A549 (cell line): ENCODE results near the gene PHF21A. TPM values are rescaled to one million over a fixed set of nuclear protein-coding genes. Genes with fewer than 3 reads are reported as not detected.

Experiments
- ATAC-seq, 2 experiments: fragments of 200-7000 bp in 1 of 2; fragments of >200 bp in 1 of 2; cut with Nextera tagmentation in 1 of 2; cut with Tn5 transposase in 1 of 2; 3 replicates each; pipeline versions ENCODE4 v1.8.0 to v1.9.1; 2018 to 2020; ENCODE audit warnings: mild to moderate bottlenecking in 1 of 2, moderate library complexity in 1 of 2
- CTCF ChIA-PET: fragments of 300-600 bp; sonication (Branson Sonifier 250); formaldehyde crosslinking; extraction: SDS; loops from one replicate; lab custom pipeline; 2021; ENCODE audit warnings: antibody characterized with exemption, inconsistent platforms; lab: Yijun Ruan, JAX
- POLR2A ChIA-PET: fragments of 350-600 bp; formaldehyde crosslinking; extraction: SDS; loops from one replicate; lab custom pipeline; 2021; ENCODE audit warnings: antibody characterized with exemption, inconsistent platforms; lab: Yijun Ruan, JAX
- DNase-seq, 2 experiments: peaks; one replicate each; pipeline versions ENCODE4 v3.0.0 to v3.0.0-alpha.2; 2011 to 2016; ENCODE audit warnings: low read depth in 1 of 2, low spot score in 1 of 2
- FAIRE-seq: peaks from 2 replicates; lab custom pipeline; 2011; peaks lifted over from hg19 to GRCh38; lab: Jason Lieb, UNC
- H3K27ac ChIP-seq, 2 experiments: fragments of >200 bp; sonication (Bioruptor Twin); formaldehyde crosslinking; 3 replicates each; pipeline ENCODE4 v1.5.1; 2016 to 2017
- H3K4me1 ChIP-seq: fragments of >200 bp; sonication (Bioruptor Twin); formaldehyde crosslinking; 3 replicates; pipeline ENCODE4 v1.6.1; 2016
- H3K4me2 ChIP-seq: fragments of >200 bp; sonication (Bioruptor Twin); formaldehyde crosslinking; 3 replicates; pipeline ENCODE4 v1.6.1; 2016
- H3K4me3 ChIP-seq: fragments of >200 bp; sonication (Bioruptor Twin); formaldehyde crosslinking; 3 replicates; pipeline ENCODE4 v1.5.1; 2016
- H3K9me3 ChIP-seq: fragments of >200 bp; sonication (Bioruptor Twin); formaldehyde crosslinking; 3 replicates; pipeline ENCODE4 v1.6.1; 2016
- BCL3 ChIP-seq: fragments of >200 bp; sonication (Bioruptor Twin); formaldehyde crosslinking; IDR thresholded peaks from 3 replicates; pipeline ENCODE4 v1.6.1; 2016
- BHLHE40 ChIP-seq: IDR thresholded peaks from 2 replicates; pipeline ENCODE4 v1.6.1; 2012; ENCODE audit warnings: low read depth, low read length, inconsistent platforms
- CEBPB ChIP-seq, 2 experiments: fragments of >200 bp in 1 of 2; sonication (Bioruptor Twin) in 1 of 2; formaldehyde crosslinking in 1 of 2; IDR thresholded peaks; 2 replicates each; pipeline ENCODE4 v1.6.1; 2012 to 2016
- CHD2 ChIP-seq: fragments of 150-350 bp; IDR thresholded peaks from 2 replicates; pipeline ENCODE4 v1.6.1; 2014; ENCODE audit warnings: low read length; ENCODE audit not compliant: partially characterized antibody
- CHD4 ChIP-seq: fragments of 200-600 bp; sonication (generic); IDR thresholded peaks from 2 replicates; pipeline ENCODE4 v1.6.1; 2016; ENCODE audit warnings: antibody characterized with exemption, mild to moderate bottlenecking, borderline replicate concordance
- EHF ChIP-seq: fragments of 250-450 bp; sonication (Bioruptor Pico); IDR thresholded peaks from 2 replicates; pipeline ENCODE4 v1.5.0; 2020; ENCODE audit warnings: mild to moderate bottlenecking
- EHMT2 ChIP-seq: fragments of 200-600 bp; sonication (generic); IDR thresholded peaks from 2 replicates; pipeline ENCODE4 v1.6.1; 2016; ENCODE audit warnings: antibody characterized with exemption, low read depth, mild to moderate bottlenecking, moderate library complexity
- ELK1 ChIP-seq: fragments of 150-350 bp; IDR thresholded peaks from 2 replicates; pipeline ENCODE4 v1.6.1; 2014; ENCODE audit warnings: low read depth, mild to moderate bottlenecking, low read length
- EP300 ChIP-seq, 2 experiments: fragments of >200 bp; sonication (Bioruptor Twin); formaldehyde crosslinking; IDR thresholded peaks; 2 replicates in 1 of 2; 3 replicates in 1 of 2; pipeline ENCODE4 v1.6.1; 2016 to 2017
- ESRRA ChIP-seq: fragments of 150-350 bp; IDR thresholded peaks from 2 replicates; pipeline ENCODE4 v1.6.1; 2014; ENCODE audit warnings: mild to moderate bottlenecking, low read length, borderline replicate concordance
- FOSL2 ChIP-seq, 2 experiments: fragments of 450-650 bp in 1 of 2; fragments of >200 bp in 1 of 2; sonication (Bioruptor Twin) in 1 of 2; formaldehyde crosslinking; IDR thresholded peaks; 2 replicates each; pipeline versions ENCODE4 v1.5.0 to v1.6.1; 2016 to 2020; ENCODE audit warnings: mild to moderate bottlenecking in 1 of 2, moderate library complexity in 1 of 2
- FOXS1 ChIP-seq: fragments of 250-450 bp; sonication (Bioruptor Pico); IDR thresholded peaks from 2 replicates; pipeline ENCODE4 v1.5.0; 2020; ENCODE audit warnings: mild to moderate bottlenecking, moderate library complexity
- GATA3 ChIP-seq: IDR thresholded peaks from 2 replicates; pipeline ENCODE4 v1.6.1; 2012; ENCODE audit warnings: borderline replicate concordance
- HDAC2 ChIP-seq: fragments of 200-600 bp; sonication (generic); IDR thresholded peaks from 2 replicates; pipeline ENCODE4 v1.6.1; 2016
- HOXB13 ChIP-seq: fragments of 250-450 bp; sonication (Bioruptor Pico); IDR thresholded peaks from 2 replicates; pipeline ENCODE4 v1.5.0; 2020; ENCODE audit warnings: low read depth, mild to moderate bottlenecking, moderate library complexity
- JUN ChIP-seq, 2 experiments: fragments of >200 bp; sonication (Bioruptor Twin); formaldehyde crosslinking; IDR thresholded peaks; 2 replicates in 1 of 2; 3 replicates in 1 of 2; pipeline ENCODE4 v1.6.1; 2016 to 2017
- KDM5A ChIP-seq: fragments of 200-600 bp; sonication (generic); IDR thresholded peaks from 2 replicates; pipeline ENCODE4 v1.6.1; 2016; ENCODE audit warnings: antibody characterized with exemption, mild to moderate bottlenecking
- MAFK ChIP-seq: fragments of 450-650 bp; IDR thresholded peaks from 2 replicates; pipeline ENCODE4 v1.6.1; 2014; ENCODE audit not compliant: partially characterized antibody
- MAX ChIP-seq: IDR thresholded peaks from 2 replicates; pipeline ENCODE4 v1.6.1; 2012
- POLR2AphosphoS2 ChIP-seq: conservative IDR thresholded peaks from 2 replicates; pipeline ENCODE4 v1.6.1; 2012; ENCODE audit warnings: low read length, improper control_type of control experiment, inconsistent platforms
- RAD21 ChIP-seq, 2 experiments: fragments of >200 bp in 1 of 2; sonication (Bioruptor Twin) in 1 of 2; formaldehyde crosslinking in 1 of 2; IDR thresholded peaks in 1 of 2; conservative IDR thresholded peaks in 1 of 2; 2 replicates in 1 of 2; 3 replicates in 1 of 2; pipeline ENCODE4 v1.6.1; 2012 to 2018; ENCODE audit warnings: inconsistent platforms in 1 of 2
- REST ChIP-seq: fragments of 200-600 bp; sonication (generic); IDR thresholded peaks from 2 replicates; pipeline ENCODE4 v1.6.1; 2016; ENCODE audit warnings: antibody characterized with exemption, mild to moderate bottlenecking, moderate library complexity
- RFX5 ChIP-seq: fragments of 450-650 bp; IDR thresholded peaks from 2 replicates; pipeline ENCODE4 v1.7.1; 2014; ENCODE audit warnings: antibody characterized with exemption, mild to moderate bottlenecking, moderate library complexity
- SREBF2 ChIP-seq: fragments of 450-650 bp; IDR thresholded peaks from 2 replicates; pipeline ENCODE4 v1.6.1; 2014; ENCODE audit warnings: mild to moderate bottlenecking, moderate library complexity
- USF2 ChIP-seq: fragments of 450-650 bp; IDR thresholded peaks from 2 replicates; pipeline ENCODE4 v1.6.1; 2014; ENCODE audit warnings: antibody characterized with exemption
- ZC3H11A ChIP-seq: fragments of 450-650 bp; IDR thresholded peaks from 2 replicates; pipeline ENCODE4 v1.6.1; 2014; ENCODE audit warnings: antibody characterized with exemption, mild to moderate bottlenecking
- ZFP36 ChIP-seq: fragments of 450-650 bp; IDR thresholded peaks from 2 replicates; pipeline ENCODE4 v1.6.1; 2014; ENCODE audit warnings: borderline replicate concordance; ENCODE audit not compliant: partially characterized antibody
- ZSCAN20 ChIP-seq: fragments of 250-450 bp; sonication (Bioruptor Pico); IDR thresholded peaks from 2 replicates; pipeline ENCODE4 v1.8.0; 2022; ENCODE audit warnings: mild to moderate bottlenecking, moderate library complexity
- WGBS: methylation state at CpG from one replicate; pipeline ENCODE4 v1.1.6; 2017; ENCODE audit errors: missing lambda C conversion rate; 5-methylcytosine and 5-hydroxymethylcytosine counted together
- polyA plus RNA-seq, 4 experiments: library from polyadenylated mRNA; depleted of rRNA in 3 of 4; stranded (reverse); fragments of >200 nt; fragmentation: RNase III in 1 of 4; extraction: RNeasy Plus Mini Kit Qiagen cat#74134 plus additional on column Dnase treatment in 1 of 4; gene quantifications; 2 replicates in 3 of 4; 3 replicates in 1 of 4; pipeline ENCODE4 v1.2.3, GENCODE V29; 2011 to 2017

The PHF21A gene
- polyA plus RNA-seq, 2 of the 4 experiments (the other 2 are of a cell fraction), result 20.0 to 31.9 TPM

- no peak overlapping the region for H3K4me3 ChIP-seq
- ChIA-PET POLR2A (no interaction called here), CTCF (interaction anchor here (0.8 kb wide), 1 partner anchor 252 kb away, joined by 3 read pairs; no protein-coding TSS in a partner anchor)
- 99% methylated on average over 2 of the region's 2 CpGs for WGBS
- H3K27ac ChIP-seq, result no peak overlapping the region
- H3K9me3 ChIP-seq, result no peaks in the 10 kb centered on the region
- H3K4me2 ChIP-seq, result no peak overlapping the region
- DNase-seq (no peak), ATAC-seq (no peak), FAIRE-seq (no peak)
- H3K4me1 ChIP-seq, result no peaks in the 10 kb centered on the region
- no peak for TF ChIP-seq KDM5A
- no peak for TF ChIP-seq ZFP36
- no peak for TF ChIP-seq GATA3
- no peak for TF ChIP-seq JUN (IDR thresholded peaks at IDR 0.05)
- no peak for TF ChIP-seq REST
- TF ChIP-seq ELK1, result no peak
- TF ChIP-seq CHD2, result no peak
- no peak for TF ChIP-seq MAFK
- no peak for TF ChIP-seq HOXB13 (CRISPR knock-in tag)
- no peak for TF ChIP-seq ZC3H11A
- TF ChIP-seq RFX5, result no peak
- no peak for TF ChIP-seq POLR2AphosphoS2
- no peak for TF ChIP-seq RAD21 (conservative IDR thresholded peaks at IDR 0.05 in 1 of 2, IDR thresholded peaks at IDR 0.05 in 1 of 2)
- no peak for TF ChIP-seq ZSCAN20 (CRISPR knock-in tag)
- TF ChIP-seq FOSL2 (IDR thresholded peaks at IDR 0.05), result no peak
- TF ChIP-seq FOSL2 (CRISPR knock-in tag; IDR thresholded peaks at IDR 0.05), result no peak
- TF ChIP-seq ESRRA, result no peak
- no peak for TF ChIP-seq EHF (CRISPR knock-in tag)
Observed at GRCh38 chr11:46064221-46064620, 57.0 kb downstream of the PHF21A start.

- H3K27ac ChIP-seq, result no peak overlapping the region
- ATAC-seq, result no peak
- TF ChIP-seq BHLHE40 (no peak), EHMT2 (no peak), SREBF2 (no peak)
- TF ChIP-seq, all 56 proteins: peak for 0
- WGBS, result 93% methylated on average over 3 of the region's 3 CpGs
- FAIRE-seq (no peak), DNase-seq (no peak)
- Histone ChIP-seq H3K4me1 (no peaks in the 10 kb centered on the region), H3K9me3 (no peaks in the 10 kb centered on the region), H3K4me3 (no peak overlapping the region), H3K4me2 (no peak overlapping the region)
- ChIA-PET POLR2A (no interaction called here), CTCF (interaction anchor here (0.6 kb wide), 1 partner anchor 252 kb away, joined by 3 read pairs; no protein-coding TSS in a partner anchor)
Observed at GRCh38 chr11:46063138-46063537, 58.1 kb downstream of the PHF21A start.

- POLR2A ChIA-PET, result no interaction called here
- no peaks in the 10 kb centered on the region for H3K9me3 ChIP-seq
- CTCF ChIA-PET, result no interaction called here
- WGBS, result 96% methylated on average over 2 of the region's 2 CpGs
- H3K4me2 ChIP-seq, result no peak overlapping the region
- H3K4me3 ChIP-seq, result no peak overlapping the region
- H3K4me1 ChIP-seq, result peaks cover 7% of the 10 kb centered on the region
- no peak for DNase-seq
- no peak overlapping the region for H3K27ac ChIP-seq
- ATAC-seq, result no peak
- FAIRE-seq, result no peak
- no peak for TF ChIP-seq HDAC2
- TF ChIP-seq EHMT2, result no peak
- no peak for TF ChIP-seq BCL3
- no peak for TF ChIP-seq SREBF2
- no peak for TF ChIP-seq EHF (CRISPR knock-in tag)
- no peak for TF ChIP-seq MAX
- TF ChIP-seq FOXS1 (CRISPR knock-in tag), result no peak
- no peak for TF ChIP-seq ZSCAN20 (CRISPR knock-in tag)
- no peak for TF ChIP-seq EP300 (IDR thresholded peaks at IDR 0.05)
- no peak for TF ChIP-seq CHD4
- no peak for TF ChIP-seq POLR2AphosphoS2
- TF ChIP-seq USF2, result no peak
- TF ChIP-seq CEBPB (IDR thresholded peaks at IDR 0.05), result no peak
- TF ChIP-seq BHLHE40, result no peak
- no peak for TF ChIP-seq MAFK
Observed at GRCh38 chr11:46060013-46060412, 61.2 kb downstream of the PHF21A start.
